Panc1 (cell line): Measurements from ENCODE around the gene SAFB2.

ENCODE experiments used
- POLR2AphosphoS5 ChIP-seq: IDR thresholded peaks from 2 replicates; pipeline ENCODE4 v1.6.1; 2012; ENCODE audit warnings: mild to moderate bottlenecking, low read depth, low read length, moderate library complexity
- SIN3A ChIP-seq: IDR thresholded peaks from 2 replicates; pipeline ENCODE4 v1.6.1; 2012; ENCODE audit warnings: low read depth, mild to moderate bottlenecking, low read length, moderate library complexity, borderline replicate concordance; ENCODE audit not compliant: insufficient read depth
- TCF7L2 ChIP-seq: IDR thresholded peaks from 2 replicates; pipeline ENCODE4 v1.6.1; 2011; ENCODE audit warnings: mild to moderate bottlenecking, low read depth, low read length, inconsistent platforms
- TF ChIP-seq, protein P1 (sequence below): fragments of 450-650 bp; IDR thresholded peaks from 2 replicates; pipeline ENCODE4 v1.5.1; 2017; ENCODE audit warnings: mild to moderate bottlenecking
- TF ChIP-seq, protein P2 (sequence below), 2 experiments: IDR thresholded peaks; 2 replicates each; pipeline ENCODE4 v1.6.1; 2011 to 2012; ENCODE audit warnings: low read depth in 2 of 2, control low read depth in 1 of 2, low read length in 1 of 2, mild to moderate bottlenecking in 1 of 2, moderate library complexity in 1 of 2; ENCODE audit not compliant: insufficient read depth in 1 of 2

DNA sequence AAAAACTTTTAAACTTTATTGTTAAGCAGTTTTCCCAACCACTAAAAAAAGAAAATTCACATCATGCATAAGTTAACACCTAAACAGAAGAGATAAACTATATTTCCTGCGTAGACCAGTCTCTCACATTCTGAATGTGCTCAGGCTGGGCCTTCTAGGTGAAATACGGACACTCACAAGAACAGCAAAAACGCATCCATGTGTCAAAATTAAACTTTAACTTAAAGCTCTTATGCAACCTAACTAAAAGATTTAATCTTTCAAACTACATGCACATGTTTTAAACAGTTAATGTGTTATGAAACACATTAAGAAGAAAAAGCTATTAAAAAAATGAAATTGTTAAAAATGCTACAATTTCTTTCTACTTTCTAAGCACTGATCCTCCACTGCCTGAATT is 2.6 kb downstream of the SAFB2 start:
- TF ChIP-seq, protein P1, sequence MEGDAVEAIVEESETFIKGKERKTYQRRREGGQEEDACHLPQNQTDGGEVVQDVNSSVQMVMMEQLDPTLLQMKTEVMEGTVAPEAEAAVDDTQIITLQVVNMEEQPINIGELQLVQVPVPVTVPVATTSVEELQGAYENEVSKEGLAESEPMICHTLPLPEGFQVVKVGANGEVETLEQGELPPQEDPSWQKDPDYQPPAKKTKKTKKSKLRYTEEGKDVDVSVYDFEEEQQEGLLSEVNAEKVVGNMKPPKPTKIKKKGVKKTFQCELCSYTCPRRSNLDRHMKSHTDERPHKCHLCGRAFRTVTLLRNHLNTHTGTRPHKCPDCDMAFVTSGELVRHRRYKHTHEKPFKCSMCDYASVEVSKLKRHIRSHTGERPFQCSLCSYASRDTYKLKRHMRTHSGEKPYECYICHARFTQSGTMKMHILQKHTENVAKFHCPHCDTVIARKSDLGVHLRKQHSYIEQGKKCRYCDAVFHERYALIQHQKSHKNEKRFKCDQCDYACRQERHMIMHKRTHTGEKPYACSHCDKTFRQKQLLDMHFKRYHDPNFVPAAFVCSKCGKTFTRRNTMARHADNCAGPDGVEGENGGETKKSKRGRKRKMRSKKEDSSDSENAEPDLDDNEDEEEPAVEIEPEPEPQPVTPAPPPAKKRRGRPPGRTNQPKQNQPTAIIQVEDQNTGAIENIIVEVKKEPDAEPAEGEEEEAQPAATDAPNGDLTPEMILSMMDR = no peak
- no peak for TF ChIP-seq SIN3A
- no peak for TF ChIP-seq POLR2AphosphoS5
- TF ChIP-seq, protein P2, sequence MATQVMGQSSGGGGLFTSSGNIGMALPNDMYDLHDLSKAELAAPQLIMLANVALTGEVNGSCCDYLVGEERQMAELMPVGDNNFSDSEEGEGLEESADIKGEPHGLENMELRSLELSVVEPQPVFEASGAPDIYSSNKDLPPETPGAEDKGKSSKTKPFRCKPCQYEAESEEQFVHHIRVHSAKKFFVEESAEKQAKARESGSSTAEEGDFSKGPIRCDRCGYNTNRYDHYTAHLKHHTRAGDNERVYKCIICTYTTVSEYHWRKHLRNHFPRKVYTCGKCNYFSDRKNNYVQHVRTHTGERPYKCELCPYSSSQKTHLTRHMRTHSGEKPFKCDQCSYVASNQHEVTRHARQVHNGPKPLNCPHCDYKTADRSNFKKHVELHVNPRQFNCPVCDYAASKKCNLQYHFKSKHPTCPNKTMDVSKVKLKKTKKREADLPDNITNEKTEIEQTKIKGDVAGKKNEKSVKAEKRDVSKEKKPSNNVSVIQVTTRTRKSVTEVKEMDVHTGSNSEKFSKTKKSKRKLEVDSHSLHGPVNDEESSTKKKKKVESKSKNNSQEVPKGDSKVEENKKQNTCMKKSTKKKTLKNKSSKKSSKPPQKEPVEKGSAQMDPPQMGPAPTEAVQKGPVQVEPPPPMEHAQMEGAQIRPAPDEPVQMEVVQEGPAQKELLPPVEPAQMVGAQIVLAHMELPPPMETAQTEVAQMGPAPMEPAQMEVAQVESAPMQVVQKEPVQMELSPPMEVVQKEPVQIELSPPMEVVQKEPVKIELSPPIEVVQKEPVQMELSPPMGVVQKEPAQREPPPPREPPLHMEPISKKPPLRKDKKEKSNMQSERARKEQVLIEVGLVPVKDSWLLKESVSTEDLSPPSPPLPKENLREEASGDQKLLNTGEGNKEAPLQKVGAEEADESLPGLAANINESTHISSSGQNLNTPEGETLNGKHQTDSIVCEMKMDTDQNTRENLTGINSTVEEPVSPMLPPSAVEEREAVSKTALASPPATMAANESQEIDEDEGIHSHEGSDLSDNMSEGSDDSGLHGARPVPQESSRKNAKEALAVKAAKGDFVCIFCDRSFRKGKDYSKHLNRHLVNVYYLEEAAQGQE (IDR thresholded peaks at IDR 0.05; ENCODE audit: insufficient read depth in 1 of 2, low read depth in 2 of 2, low read length in 1 of 2) = no peak
- TF ChIP-seq TCF7L2 = no peak
